Measurements from ENCODE around the gene C17orf67. TPM values are rescaled to one million over a fixed set of nuclear protein-coding genes. Genes with fewer than 3 reads are reported as not detected.
A peak's percentile ranks its signal among the peaks of the same experiment; 100 is the strongest.

C17orf67 gene
- total RNA-seq, 3 donors from 2014 or later: 1.1 to 3.4 (median 1.1) TPM

DNA sequence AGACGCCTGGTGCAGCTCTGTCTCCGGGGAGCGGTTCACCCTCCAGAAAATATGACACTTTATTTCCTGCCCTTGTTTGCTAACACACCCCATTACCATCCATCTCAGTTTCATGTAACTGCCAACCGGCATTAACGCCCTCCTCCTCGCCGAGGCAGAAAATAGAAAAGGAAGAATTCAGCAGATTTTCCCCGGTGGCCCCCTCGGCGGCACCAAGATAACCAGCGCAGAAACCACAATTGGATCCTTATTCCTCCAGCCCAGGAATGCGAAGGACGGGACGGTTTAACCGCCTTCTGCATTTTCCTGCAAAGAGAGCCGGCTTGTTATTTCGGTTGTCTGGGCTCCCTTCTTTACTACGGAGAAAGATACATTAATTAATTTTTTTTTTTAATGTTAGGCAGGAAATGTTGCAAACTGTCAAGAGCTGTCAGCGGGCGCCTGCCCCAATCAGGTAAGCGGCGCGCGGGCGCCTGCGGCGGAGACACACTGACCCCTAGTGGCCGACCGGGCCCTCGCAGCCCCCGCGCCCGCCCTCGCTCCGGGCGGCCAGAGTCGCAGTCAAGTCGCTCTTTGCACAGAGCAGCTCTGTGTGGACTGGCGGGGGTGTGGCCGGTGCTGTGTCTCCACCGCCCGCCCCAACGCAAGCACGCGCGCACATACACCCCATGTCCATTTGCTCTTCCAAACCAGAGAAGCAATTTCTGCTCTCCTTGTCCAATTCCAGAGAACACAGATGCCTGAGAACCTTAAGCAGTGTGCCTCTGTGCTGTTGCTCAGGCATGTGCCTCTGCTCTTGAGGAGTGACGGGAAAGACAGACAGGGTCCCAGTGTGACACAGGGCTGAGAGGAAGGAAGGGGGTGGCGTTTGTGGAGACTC, 53.6 kb downstream of the C17orf67 start:
- Histone ChIP-seq H3K4me1 (ENCODE audit: low read depth) (peaks cover 4% of the 10 kb centered on the region), H3K9me3 (no peaks in the 10 kb centered on the region), H3K4me3 (no peak overlapping the region), H3K36me3 (ENCODE audit: low read depth) (no peaks in the 10 kb centered on the region)
- TF ChIP-seq, protein P1, sequence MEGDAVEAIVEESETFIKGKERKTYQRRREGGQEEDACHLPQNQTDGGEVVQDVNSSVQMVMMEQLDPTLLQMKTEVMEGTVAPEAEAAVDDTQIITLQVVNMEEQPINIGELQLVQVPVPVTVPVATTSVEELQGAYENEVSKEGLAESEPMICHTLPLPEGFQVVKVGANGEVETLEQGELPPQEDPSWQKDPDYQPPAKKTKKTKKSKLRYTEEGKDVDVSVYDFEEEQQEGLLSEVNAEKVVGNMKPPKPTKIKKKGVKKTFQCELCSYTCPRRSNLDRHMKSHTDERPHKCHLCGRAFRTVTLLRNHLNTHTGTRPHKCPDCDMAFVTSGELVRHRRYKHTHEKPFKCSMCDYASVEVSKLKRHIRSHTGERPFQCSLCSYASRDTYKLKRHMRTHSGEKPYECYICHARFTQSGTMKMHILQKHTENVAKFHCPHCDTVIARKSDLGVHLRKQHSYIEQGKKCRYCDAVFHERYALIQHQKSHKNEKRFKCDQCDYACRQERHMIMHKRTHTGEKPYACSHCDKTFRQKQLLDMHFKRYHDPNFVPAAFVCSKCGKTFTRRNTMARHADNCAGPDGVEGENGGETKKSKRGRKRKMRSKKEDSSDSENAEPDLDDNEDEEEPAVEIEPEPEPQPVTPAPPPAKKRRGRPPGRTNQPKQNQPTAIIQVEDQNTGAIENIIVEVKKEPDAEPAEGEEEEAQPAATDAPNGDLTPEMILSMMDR (IDR thresholded peaks at IDR 0.05): peak; percentile 99
- DNase-seq: peak; percentile 83 to 90 (median 85)
- intact Hi-C loops (cut with DNase I, micrococcal nuclease): no loop called here
- ATAC-seq: peak; percentile 100

DNA sequence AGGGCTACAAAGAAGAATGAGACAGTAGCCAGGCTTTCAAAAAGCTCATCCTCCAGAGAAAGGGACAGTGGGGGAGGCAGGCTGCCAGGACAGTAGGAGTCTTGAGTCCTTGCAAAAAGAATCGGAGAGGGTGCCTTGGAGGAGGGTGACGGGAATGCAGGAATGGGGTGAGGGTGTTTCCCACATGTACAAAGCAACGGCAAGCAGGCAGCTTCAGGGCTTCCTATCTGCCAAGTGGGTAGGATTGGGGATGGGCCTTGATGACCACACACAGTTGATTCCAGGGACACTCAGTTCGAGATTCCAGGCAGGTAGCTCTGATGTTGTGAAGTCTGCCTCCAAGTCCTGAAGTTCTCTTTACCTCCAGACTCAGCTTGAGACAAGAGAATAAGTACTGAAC, 54.4 kb downstream of the C17orf67 start:
- peaks cover 4% of the 10 kb centered on the region for H3K4me1 ChIP-seq (ENCODE audit: low read depth)
- TF ChIP-seq, protein P1 (IDR thresholded peaks at IDR 0.05): no peak
- no peaks in the 10 kb centered on the region for H3K36me3 ChIP-seq (ENCODE audit: low read depth)
- no peak overlapping the region for H3K4me3 ChIP-seq
- intact Hi-C loops (cut with DNase I, micrococcal nuclease): no loop called here
- H3K9me3 ChIP-seq: no peaks in the 10 kb centered on the region
- ATAC-seq (no peak), DNase-seq (no peak)

DNA sequence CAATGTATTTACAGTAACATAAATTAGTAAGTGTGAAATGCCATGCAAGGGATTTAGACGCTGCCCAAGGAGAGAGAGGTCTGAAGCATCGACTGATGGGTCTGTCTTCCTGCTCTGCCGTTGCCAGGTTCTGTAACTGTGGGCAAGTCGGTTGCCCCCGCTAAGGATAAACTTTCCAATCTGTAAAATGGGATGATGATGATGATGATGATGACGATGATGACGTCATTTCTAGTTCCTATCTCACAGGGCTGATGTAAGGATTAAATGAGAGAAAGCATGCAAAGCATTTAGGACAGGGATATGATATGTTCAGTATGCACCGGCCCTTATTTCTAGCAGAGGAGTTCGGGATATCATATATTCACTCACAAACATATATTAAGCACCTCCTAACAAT, 54.8 kb downstream of the C17orf67 start:
- no peaks in the 10 kb centered on the region for H3K36me3 ChIP-seq (ENCODE audit: low read depth)
- no peak for DNase-seq
- peaks cover 4% of the 10 kb centered on the region for H3K4me1 ChIP-seq (ENCODE audit: low read depth)
- H3K9me3 ChIP-seq: no peaks in the 10 kb centered on the region
- intact Hi-C loops (cut with DNase I, micrococcal nuclease): no loop called here
- no peak overlapping the region for H3K4me3 ChIP-seq
- ATAC-seq: no peak
- TF ChIP-seq, protein P1 (IDR thresholded peaks at IDR 0.05): no peak

DNA sequence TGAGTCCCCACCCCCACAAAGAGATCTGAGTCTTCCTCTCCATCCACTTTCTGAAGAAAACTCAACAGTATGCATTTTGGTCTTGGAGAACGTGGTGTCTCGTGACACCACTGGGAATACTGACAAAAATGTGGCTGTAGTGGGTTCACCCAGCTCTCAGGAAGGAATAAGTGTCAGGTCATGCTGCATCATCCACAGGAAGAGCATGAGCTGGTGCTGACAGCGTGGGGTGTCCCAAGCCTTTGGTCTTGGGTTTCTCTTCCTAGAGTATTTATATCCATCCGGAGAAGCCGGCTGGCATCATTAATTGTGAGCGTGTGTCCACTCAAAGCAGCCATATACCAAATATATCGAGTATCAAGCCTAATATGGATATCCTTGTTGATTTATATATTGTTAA, 55.9 kb downstream of the C17orf67 start:
- DNase-seq: no peak
- TF ChIP-seq, protein P1 (IDR thresholded peaks at IDR 0.05): no peak
- Histone ChIP-seq H3K4me3 (no peak overlapping the region), H3K9me3 (no peaks in the 10 kb centered on the region), H3K36me3 (ENCODE audit: low read depth) (no peaks in the 10 kb centered on the region), H3K4me1 (ENCODE audit: low read depth) (peaks cover 4% of the 10 kb centered on the region)
- intact Hi-C loops (cut with DNase I, micrococcal nuclease): no loop called here
- ATAC-seq: no peak

DNA sequence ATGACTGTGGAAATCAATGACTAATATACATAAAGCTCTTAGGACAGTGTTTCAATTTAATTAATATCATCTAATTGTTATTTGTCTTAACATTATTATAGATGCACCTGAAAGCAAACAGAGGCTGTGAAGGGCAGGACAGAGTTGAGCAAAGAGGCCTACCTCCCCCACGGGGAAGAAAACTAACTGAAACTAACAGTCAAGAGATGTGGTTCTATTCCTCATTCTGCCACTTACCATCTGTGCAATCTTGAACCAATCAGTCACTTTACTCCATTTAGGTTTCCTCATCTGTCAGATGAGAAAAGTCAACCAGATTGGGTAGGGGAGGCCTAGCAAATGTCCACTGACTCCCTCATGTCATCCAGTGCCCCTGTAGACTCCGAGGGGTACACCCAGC, 59.1 kb downstream of the C17orf67 start:
- DNase-seq: no peak
- H3K36me3 ChIP-seq (ENCODE audit: low read depth): no peaks in the 10 kb centered on the region
- TF ChIP-seq, protein P1 (IDR thresholded peaks at IDR 0.05): no peak
- intact Hi-C loops (cut with DNase I, micrococcal nuclease): no loop called here
- H3K4me1 ChIP-seq (ENCODE audit: low read depth): no peaks in the 10 kb centered on the region
- H3K9me3 ChIP-seq: no peaks in the 10 kb centered on the region
- H3K4me3 ChIP-seq: no peak overlapping the region
- no peak for ATAC-seq
